Right lobe of liver (tissue), 4 donors: ENCODE results near the gene ZNF609.

Experiments
- CTCF ChIP-seq, 4 donors: fragments of 200-600 bp in 3 of 4; fragments of 450-650 bp in 1 of 4; IDR thresholded peaks; one replicate each; pipeline versions ENCODE4 v1.5.1 to v1.8.0; 2016 to 2022; ENCODE audit warnings: antibody characterized with exemption in 4 of 4, mild to moderate bottlenecking in 2 of 4
- POLR2A ChIP-seq: fragments of 450-650 bp; IDR thresholded peaks from one replicate; pipeline ENCODE4 v1.6.1; 2017; ENCODE audit warnings: antibody characterized with exemption, mild to moderate bottlenecking
- donor health status: DM: no; HTN: no; CAD: no.
- donor health status: DM: no; HTN: no; CAD: no.
- donor health status: DM: no; HTN: yes; CAD: no.

DNA sequence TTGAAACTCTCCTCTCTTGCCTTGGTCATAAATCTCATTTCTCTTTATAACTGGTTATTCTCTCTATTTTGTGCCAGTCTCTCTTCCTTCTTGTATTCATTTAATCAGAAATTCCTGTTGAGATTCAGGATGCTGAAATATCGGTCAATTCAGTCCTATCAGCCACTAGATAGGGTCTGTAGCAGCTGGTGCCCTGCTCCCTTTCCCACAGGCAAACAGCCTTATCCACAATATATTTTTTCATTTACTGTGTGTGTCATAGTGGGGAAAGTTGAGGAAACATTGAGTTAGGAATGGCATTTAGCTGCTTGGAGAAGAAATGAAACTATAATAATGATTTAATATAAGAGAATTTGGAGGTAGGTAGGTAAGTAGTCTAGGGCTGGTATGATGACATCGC, 168.7 kb downstream of the ZNF609 start:
- no peak for TF ChIP-seq CTCF (IDR thresholded peaks at IDR 0.05)
- TF ChIP-seq POLR2A = no peak
